Adrenal gland (tissue), 12 donors: ENCODE data around the gene PPP1R12B. TPM values are rescaled to one million over a fixed set of nuclear protein-coding genes. Genes with fewer than 3 reads are reported as not detected.
A peak's percentile ranks its signal among the peaks of the same experiment; 100 is the strongest.
"Not testable (repeated sequence)": the region's sequence is repeated elsewhere in the genome, so short reads cannot be mapped to it uniquely, and the experiment has no call there.

Experiments
- DNase-seq, 7 donors: peaks; one replicate each; pipeline ENCODE4 v3.0.0-alpha.2; 2019 to 2020
- H3K27ac ChIP-seq, 5 donors: fragments of 200-600 bp; sonication (generic) in 4 of 5; 1 replicate in 3 of 5; 2 replicates in 2 of 5; pipeline versions ENCODE4 v1.5.1 to v1.8.0; 2016 to 2020; ENCODE audit warnings: mild to moderate bottlenecking in 1 of 5
- H3K27me3 ChIP-seq: fragments of 200-600 bp; 2 replicates; pipeline ENCODE4 v1.8.0; 2021
- H3K36me3 ChIP-seq, 2 donors: fragments of 200-600 bp; replicated peaks in 1 of 2; 1 replicate in 1 of 2; 2 replicates in 1 of 2; pipeline versions ENCODE4 v1.5.1 to v1.8.0; 2018 to 2022
- H3K4me1 ChIP-seq, 2 donors: fragments of 200-600 bp; replicated peaks in 1 of 2; 1 replicate in 1 of 2; 2 replicates in 1 of 2; pipeline versions ENCODE4 v1.5.1 to v1.8.0; 2018 to 2021
- H3K4me3 ChIP-seq, 4 donors: fragments of 200-600 bp; sonication (generic) in 3 of 4; one replicate each; pipeline ENCODE4 v1.5.1; 2016 to 2018
- H3K9me3 ChIP-seq, 3 donors: fragments of 200-600 bp; sonication (generic) in 1 of 3; replicated peaks in 1 of 3; 1 replicate in 2 of 3; 2 replicates in 1 of 3; pipeline versions ENCODE4 v1.5.1 to v1.8.0; 2016 to 2021
- CTCF ChIP-seq, 6 experiments: fragments of 450-650 bp in 4 of 6; fragments of 200-600 bp in 2 of 6; sonication (generic) in 1 of 6; IDR thresholded peaks; 1 replicate in 5 of 6; 2 replicates in 1 of 6; pipeline versions ENCODE4 v1.5.1 to v1.8.0; 2016 to 2021; ENCODE audit warnings: antibody characterized with exemption in 6 of 6, mild to moderate bottlenecking in 2 of 6, moderate library complexity in 1 of 6
- POLR2A ChIP-seq, 2 donors: fragments of 450-650 bp; IDR thresholded peaks; one replicate each; pipeline ENCODE4 v1.6.1; 2017; ENCODE audit warnings: antibody characterized with exemption in 2 of 2, mild to moderate bottlenecking in 2 of 2, moderate library complexity in 1 of 2
- WGBS, 4 donors: extraction: QIAGEN DNeasy Blood & Tissue Kit in 2 of 4; methylation state at CpG; one replicate each; pipeline versions ENCODE4 v1.1.5 to v1.1.7; 2013 to 2017; 5-methylcytosine and 5-hydroxymethylcytosine counted together
- intact Hi-C, 2 donors: fragments of 100-400 bp; cut with DNase I; formaldehyde crosslinking; loops; one replicate each; pipeline versions ENCODE4 v1.14.1 to v1.15.0; 2022 to 2023
- polyA plus RNA-seq, 3 donors: library from polyadenylated mRNA; stranded (reverse); fragments of 200-250 nt in 2 of 3; fragments of 350-450 nt in 1 of 3; fragmentation: Illumina TruSeq in 1 of 3; extraction: RNeasy Lipid Tissue Mini Kit (QIAGEN cat#74804) in 1 of 3; gene quantifications; one replicate each; pipeline ENCODE4 v1.2.3, GENCODE V29; 2013 to 2014
- total RNA-seq, 9 donors: library from RNA; depleted of rRNA in 4 of 9; stranded (reverse); fragments of >200 nt in 4 of 9; fragments of 120-200 nt in 1 of 9; fragmentation: NEBNext Ultra II Directional in 1 of 9; extraction: Animal tissue kit (Norgen Biotek cat#: 25700) in 1 of 9; gene quantifications; one replicate each; pipeline versions ENCODE4 v1.1.0 to v1.2.4, GENCODE V29; 2013 to 2023
- donor health status: healthy with polysubstance abuse.
- donor health status: Bipolar disorder and iron deficiency.
- donor health status: DM: yes; HTN: yes; CAD: no.
- donor health status: DM: no; HTN: no; CAD: no.
- donor health status: DM: no; HTN: no; CAD: no.
- donor health status: DM: yes; HTN: yes; CAD: no.

The PPP1R12B gene
- total and polyA plus RNA-seq, 12 donors, result 3.0 to 43.9 (median 19.8) TPM

- Histone ChIP-seq H3K36me3 (peaks cover 0 to 9% of the 10 kb centered on the region in 2 donors), H3K4me3 (no peak overlapping the region)
- 88 to 98% (median 94%) methylated on average over 5 to 14 of the region's 14 CpGs for WGBS, 4 donors
Observed at GRCh38 chr1:202439308-202439707, 90.8 kb downstream of the PPP1R12B start.

GRCh38 chr1:202448140-202448539, 99.6 kb downstream of the PPP1R12B start:
- WGBS, 4 donors, result 74 to 90% (median 85%) methylated on average over 2 of the region's 2 CpGs
- intact Hi-C loops, H3K27me3 ChIP-seq, H3K4me1 ChIP-seq, H3K4me3 ChIP-seq, DNase-seq, H3K36me3 ChIP-seq, H3K27ac ChIP-seq, H3K9me3 ChIP-seq: not testable (repeated sequence)

More at GRCh38 chr1:202439308-202439707, 90.8 kb downstream of the PPP1R12B start:
- TF ChIP-seq CTCF (IDR thresholded peaks at IDR 0.05), result no peak
- no peak for TF ChIP-seq POLR2A (IDR thresholded peaks at IDR 0.05)
- Histone ChIP-seq H3K27me3 (no peaks in the 10 kb centered on the region), H3K4me1 (no peaks in the 10 kb centered on the region), H3K9me3 (no peaks in the 10 kb centered on the region), H3K27ac (no peak overlapping the region)
- DNase-seq, result peak in 1 of 7 donors; percentile 14
- intact Hi-C loops, result no loop called here

- H3K27me3 ChIP-seq, H3K27ac ChIP-seq, DNase-seq, H3K4me1 ChIP-seq, H3K9me3 ChIP-seq, H3K36me3 ChIP-seq, H3K4me3 ChIP-seq: not testable (repeated sequence)
- intact Hi-C loops, result loop anchor here in 1 of 2 donors (10.0 kb wide), 1 partner anchor 263 kb away; the partner anchor contains the start of gene SYT2
- WGBS, 4 donors, result 97% methylated on average over 22 to 24 of the region's 26 CpGs; no CpG with 5 or more reads in 2 of the 4 donors
Observed at GRCh38 chr1:202451641-202452040, 103.1 kb downstream of the PPP1R12B start.

GRCh38 chr1:202452508-202452907, 104.0 kb downstream of the PPP1R12B start:
- Histone ChIP-seq H3K27ac (no peak overlapping the region), H3K4me3 (no peak overlapping the region), H3K27me3 (no peaks in the 10 kb centered on the region), H3K36me3 (peaks cover 0 to 5% of the 10 kb centered on the region in 2 donors), H3K9me3 (no peaks in the 10 kb centered on the region), H3K4me1 (no peaks in the 10 kb centered on the region)
- no peak for DNase-seq
- WGBS, 4 donors, result 96 to 100% (median 98%) methylated on average over 4 of the region's 4 CpGs
- no peak for TF ChIP-seq POLR2A (IDR thresholded peaks at IDR 0.05)
- no peak for TF ChIP-seq CTCF (IDR thresholded peaks at IDR 0.05)
- intact Hi-C loops, result loop anchor here in 1 of 2 donors (10.0 kb wide), 1 partner anchor 262 kb away; the partner anchor contains the start of gene SYT2

GRCh38 chr1:202456372-202457169, 108.1 kb downstream of the PPP1R12B start:
- not testable (repeated sequence) for H3K27ac ChIP-seq, H3K27me3 ChIP-seq, H3K36me3 ChIP-seq, H3K9me3 ChIP-seq, H3K4me3 ChIP-seq, DNase-seq
- H3K4me1 ChIP-seq, result peaks cover 0 to 11% of the 10 kb centered on the region in 2 donors
- intact Hi-C loops, result loop anchor here in 1 of 2 donors (10.0 kb wide), 1 partner anchor 258 kb away; the partner anchor contains the start of gene SYT2
- 77 to 89% (median 86%) methylated on average over 5 of the region's 5 CpGs for WGBS, 4 donors

GRCh38 chr1:202458651-202459050, 110.2 kb downstream of the PPP1R12B start:
- H3K9me3 ChIP-seq, H3K27ac ChIP-seq, H3K36me3 ChIP-seq, H3K27me3 ChIP-seq, H3K4me3 ChIP-seq, DNase-seq: not testable (repeated sequence)
- peaks cover 0 to 11% of the 10 kb centered on the region in 2 donors for H3K4me1 ChIP-seq
- intact Hi-C loops, result loop anchor here in 1 of 2 donors (10.0 kb wide), 1 partner anchor 256 kb away; the partner anchor contains the start of gene SYT2

GRCh38 chr1:202459470-202460142, 111.1 kb downstream of the PPP1R12B start:
- H3K27ac ChIP-seq, H3K4me3 ChIP-seq, H3K27me3 ChIP-seq, H3K36me3 ChIP-seq, H3K9me3 ChIP-seq: not testable (repeated sequence)
- intact Hi-C loops, result loop anchor here in 1 of 2 donors (10.0 kb wide), 1 partner anchor 255 kb away; the partner anchor contains the start of gene SYT2
- peaks cover 0 to 11% of the 10 kb centered on the region in 2 donors for H3K4me1 ChIP-seq
- peak in 1 of 7 donors; percentile 21 for DNase-seq

- H3K36me3 ChIP-seq, intact Hi-C loops, H3K9me3 ChIP-seq, H3K27me3 ChIP-seq, H3K27ac ChIP-seq, DNase-seq, H3K4me3 ChIP-seq: not testable (repeated sequence)
- H3K4me1 ChIP-seq, result peaks cover 0 to 11% of the 10 kb centered on the region in 2 donors
Observed at GRCh38 chr1:202460143-202460495, 111.6 kb downstream of the PPP1R12B start.
